NT2/D1 (cell line): ENCODE data around the gene ESRRB.

ENCODE experiments used
- DNase-seq: peaks from one replicate; pipeline ENCODE4 v3.0.0-alpha.2; 2011; ENCODE audit warnings: low read depth, low spot score
- H3K27me3 ChIP-seq: 2 replicates; pipeline ENCODE4 v1.6.0; 2011; ENCODE audit warnings: mild to moderate bottlenecking; ENCODE audit not compliant: insufficient read length, insufficient read depth
- H3K36me3 ChIP-seq: 2 replicates; pipeline ENCODE4 v1.6.1; 2011; ENCODE audit warnings: mild to moderate bottlenecking, low read length, mixed read lengths; ENCODE audit not compliant: insufficient read depth, insufficient read length
- H3K4me1 ChIP-seq: 2 replicates; pipeline ENCODE4 v1.5.1; 2011; ENCODE audit not compliant: insufficient read depth, insufficient read length
- H3K4me3 ChIP-seq: 2 replicates; pipeline ENCODE4 v1.5.1; 2011; ENCODE audit warnings: low read depth; ENCODE audit not compliant: insufficient read length
- H3K9ac ChIP-seq: 2 replicates; pipeline ENCODE4 v1.6.0; 2011; ENCODE audit warnings: low read depth; ENCODE audit not compliant: insufficient read length
- H3K9me3 ChIP-seq: 2 replicates; pipeline ENCODE4 v1.5.1; 2011; ENCODE audit warnings: mild to moderate bottlenecking, low read length; ENCODE audit not compliant: insufficient read depth
- SUZ12 ChIP-seq: IDR thresholded peaks from 2 replicates; pipeline ENCODE4 v1.6.1; 2011; ENCODE audit not compliant: insufficient read length, insufficient read depth; ENCODE audit errors: extremely low read depth
- YY1 ChIP-seq: IDR thresholded peaks from 2 replicates; pipeline ENCODE4 v1.6.1; 2011; ENCODE audit not compliant: insufficient read length, insufficient read depth
- ZNF274 ChIP-seq: IDR thresholded peaks from 2 replicates; pipeline ENCODE4 v1.6.1; 2011; ENCODE audit warnings: mild to moderate bottlenecking, low read depth, low read length

Gene ESRRB

DNA sequence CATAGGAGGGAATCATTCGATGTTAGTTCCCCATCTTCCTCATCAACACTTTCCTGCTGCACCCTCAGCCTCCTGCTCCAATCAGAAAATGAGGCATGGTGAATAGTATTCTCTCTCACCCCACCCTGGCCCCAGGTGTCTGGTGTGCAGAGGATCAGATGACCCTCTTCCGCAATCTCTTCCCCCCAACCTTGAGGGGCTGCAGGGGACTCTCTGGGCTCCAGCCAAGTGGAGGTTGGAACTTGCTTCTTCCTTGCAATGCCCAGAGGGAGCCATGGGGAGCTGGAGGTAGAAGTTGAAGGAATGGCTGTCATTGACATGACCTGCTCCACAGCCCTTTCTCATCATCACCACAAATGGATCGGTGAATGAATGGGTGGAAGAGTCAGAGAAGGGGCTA, 20.2 kb upstream of the ESRRB start:
- peaks cover 4% of the 10 kb centered on the region for H3K4me1 ChIP-seq
- H3K27me3 ChIP-seq = peaks cover 27% of the 10 kb centered on the region
- H3K9ac ChIP-seq = no peak overlapping the region
- TF ChIP-seq SUZ12 = no peak
- no peak for TF ChIP-seq YY1
- TF ChIP-seq ZNF274 = no peak
- no peaks in the 10 kb centered on the region for H3K36me3 ChIP-seq
- no peak for DNase-seq
- H3K9me3 ChIP-seq = 0 out of 2 replicates have a peak, but pooled peaks cover under 1% of the 10 kb centered on the region
- no peak overlapping the region for H3K4me3 ChIP-seq

DNA sequence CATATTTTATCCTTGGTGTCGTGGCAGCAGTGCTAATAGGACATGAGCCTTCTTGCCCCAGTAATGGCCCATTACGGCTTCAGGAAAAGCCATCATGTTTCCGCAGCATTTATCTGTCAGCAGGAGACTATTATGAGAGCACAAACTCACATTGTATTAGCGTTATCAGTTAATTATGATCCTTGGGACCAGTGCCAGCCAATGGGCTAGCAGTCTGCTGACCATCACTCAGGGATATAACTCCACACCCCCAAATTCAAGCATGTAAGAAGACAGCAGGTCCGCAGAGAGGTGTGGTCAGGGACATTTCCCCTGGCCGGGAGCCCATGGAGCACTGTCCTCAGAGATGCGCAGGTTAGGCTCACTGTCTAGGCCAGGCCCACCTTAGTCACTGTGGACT, 4.9 kb upstream of the ESRRB start:
- no peak for DNase-seq
- Histone ChIP-seq H3K4me1 (peaks cover 2% of the 10 kb centered on the region), H3K9ac (no peak overlapping the region), H3K4me3 (no peak overlapping the region), H3K9me3 (no peaks in the 10 kb centered on the region), H3K36me3 (no peaks in the 10 kb centered on the region), H3K27me3 (peaks cover 24% of the 10 kb centered on the region)
- TF ChIP-seq YY1 = no peak
- no peak for TF ChIP-seq ZNF274
- TF ChIP-seq SUZ12 = no peak

DNA sequence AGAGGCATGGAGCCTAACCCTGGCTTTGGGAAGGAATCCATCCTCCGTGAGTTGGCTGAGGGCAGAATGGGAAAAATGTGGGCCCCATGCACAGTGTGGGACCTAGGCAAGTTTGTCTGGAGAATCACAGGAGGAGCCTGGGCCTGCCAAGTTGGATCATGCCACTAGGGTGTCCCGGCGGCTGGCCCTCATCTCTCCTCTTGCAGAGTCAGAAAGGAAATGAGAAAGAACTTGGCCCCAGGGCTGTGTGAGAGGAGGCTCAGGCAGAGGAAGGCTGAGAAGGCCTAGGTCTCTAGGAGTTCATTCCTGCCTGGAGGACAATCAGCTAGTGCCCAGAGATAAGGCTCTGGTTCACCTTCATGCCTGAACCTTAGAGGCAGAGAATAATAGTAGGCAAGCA, 2.5 kb upstream of the ESRRB start:
- Histone ChIP-seq H3K4me3 (no peak overlapping the region), H3K4me1 (no peaks in the 10 kb centered on the region), H3K9ac (no peak overlapping the region), H3K9me3 (no peaks in the 10 kb centered on the region), H3K36me3 (no peaks in the 10 kb centered on the region), H3K27me3 (peaks cover 48% of the 10 kb centered on the region)
- no peak for DNase-seq
- TF ChIP-seq YY1 (no peak), SUZ12 (no peak), ZNF274 (no peak)

DNA sequence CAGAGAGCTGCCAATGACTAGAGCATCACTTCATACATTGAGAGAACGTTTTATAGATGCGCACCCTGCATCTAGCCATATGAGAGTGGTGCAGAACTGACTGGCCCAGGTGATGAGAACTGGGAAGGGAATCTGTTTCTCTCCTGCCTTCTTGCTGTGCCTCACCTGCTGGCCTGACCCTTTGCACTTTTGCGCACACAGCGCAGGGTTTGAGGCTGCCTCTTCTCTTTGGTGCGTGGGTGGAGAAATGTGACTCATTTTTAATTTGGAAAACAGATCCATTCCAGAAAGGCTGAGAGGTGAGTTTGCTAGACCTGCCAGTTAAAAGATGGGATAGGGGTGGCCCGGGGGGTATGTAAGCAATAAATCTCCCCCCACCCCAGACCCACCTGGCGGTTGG, 453 bp upstream of the ESRRB start:
- H3K9me3 ChIP-seq = no peaks in the 10 kb centered on the region
- TF ChIP-seq SUZ12 (no peak), ZNF274 (no peak), YY1 (no peak)
- no peak overlapping the region for H3K9ac ChIP-seq
- H3K4me3 ChIP-seq = no peak overlapping the region
- no peak for DNase-seq
- peaks cover 59% of the 10 kb centered on the region for H3K27me3 ChIP-seq
- no peaks in the 10 kb centered on the region for H3K36me3 ChIP-seq
- H3K4me1 ChIP-seq = no peaks in the 10 kb centered on the region

DNA sequence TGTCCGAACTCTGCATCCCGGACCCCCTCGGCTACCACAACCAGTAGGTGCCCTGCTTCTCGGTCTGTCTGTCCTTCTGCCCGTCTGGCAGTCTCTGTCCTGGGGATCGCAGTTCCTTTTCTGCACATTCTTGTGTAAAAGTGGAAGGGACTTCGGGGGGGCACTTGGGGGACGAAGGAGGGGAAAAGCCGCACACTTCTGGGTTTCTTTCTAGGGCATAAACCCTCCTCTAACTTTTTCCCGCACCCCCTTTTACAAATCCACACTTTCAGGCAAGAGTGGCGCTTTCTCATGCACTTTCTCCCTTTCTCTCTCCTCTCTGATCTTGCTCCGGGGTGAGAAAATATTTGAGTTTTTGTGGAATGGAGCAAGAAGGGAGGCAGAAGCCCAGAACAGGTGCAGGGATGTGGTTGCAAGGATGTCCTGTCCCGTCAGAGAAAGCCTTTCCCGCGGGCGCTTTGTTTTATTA, 506 bp downstream of the ESRRB start:
- Histone ChIP-seq H3K4me1 (no peaks in the 10 kb centered on the region), H3K9me3 (no peaks in the 10 kb centered on the region), H3K4me3 (peak overlapping the region; percentile 59), H3K36me3 (no peaks in the 10 kb centered on the region), H3K27me3 (peaks cover 59% of the 10 kb centered on the region), H3K9ac (peak overlapping the region; percentile 76)
- TF ChIP-seq YY1 (no peak), SUZ12 (peak; percentile 79)
- DNase-seq = no peak

DNA sequence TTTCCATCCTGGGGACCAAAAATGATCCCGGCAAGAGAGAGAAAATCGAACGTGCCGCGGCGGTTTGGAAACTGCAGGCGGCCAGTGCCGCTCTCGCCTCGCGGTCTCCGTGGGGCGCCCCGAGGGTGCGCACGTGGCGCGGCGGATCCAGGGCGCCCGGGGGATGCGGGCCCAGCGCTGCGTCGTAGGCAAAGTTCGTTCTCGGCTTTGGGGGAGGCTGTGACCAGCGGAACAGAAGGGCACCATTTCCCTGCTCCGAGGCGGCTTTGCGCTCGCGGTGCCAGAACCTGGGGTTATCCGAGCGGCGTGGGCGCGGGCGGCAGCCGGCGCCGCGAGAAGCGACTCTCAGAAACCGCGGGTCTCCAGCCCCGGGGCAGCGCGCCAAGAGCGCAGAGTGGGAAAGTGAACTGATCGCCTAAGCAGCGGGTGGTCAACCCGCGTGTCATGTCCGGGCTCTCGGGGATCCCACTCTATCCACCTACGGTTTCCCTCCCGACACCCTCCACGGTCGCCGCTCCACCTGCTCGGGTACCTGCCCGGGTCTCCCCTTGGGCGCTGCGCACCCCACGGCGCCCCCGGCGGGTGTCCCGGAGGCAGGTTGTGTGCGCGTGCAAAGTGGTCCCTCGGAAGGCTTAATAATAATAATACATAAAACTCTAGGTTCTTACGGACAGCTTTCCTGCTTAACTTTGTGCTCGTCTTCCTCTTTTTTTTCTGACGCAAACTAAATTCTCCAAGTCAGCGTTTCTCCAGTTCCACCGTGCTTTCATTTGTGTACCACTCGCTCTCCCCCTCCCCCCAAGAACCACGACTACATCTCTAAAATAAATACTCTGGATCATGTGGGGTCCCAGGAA, 1.2 kb downstream of the ESRRB start:
- Histone ChIP-seq H3K9me3 (no peaks in the 10 kb centered on the region), H3K4me1 (no peaks in the 10 kb centered on the region), H3K4me3 (peak overlapping the region; percentile 59), H3K36me3 (no peaks in the 10 kb centered on the region), H3K27me3 (peaks cover 59% of the 10 kb centered on the region), H3K9ac (peak overlapping the region; percentile 61)
- DNase-seq = no peak
- TF ChIP-seq ZNF274 = no peak
- TF ChIP-seq SUZ12 = peak; percentile 40
- no peak for TF ChIP-seq YY1

DNA sequence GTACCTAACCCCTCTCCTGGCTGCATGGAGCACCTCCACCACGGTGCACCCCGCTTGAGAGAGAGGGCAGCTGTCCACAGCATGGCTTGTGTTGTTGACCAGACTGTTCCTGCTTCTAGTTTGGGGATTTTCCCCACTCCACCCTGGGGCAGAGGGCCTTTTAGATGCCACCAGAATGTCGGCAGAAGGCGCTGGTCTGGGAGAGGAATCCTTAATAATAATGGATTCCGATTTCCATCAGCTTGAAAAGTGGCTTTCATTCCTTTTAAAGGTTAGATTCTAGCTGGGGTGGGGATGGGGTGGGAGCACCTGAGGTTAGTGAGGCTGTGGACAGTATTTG, 1.8 kb downstream of the ESRRB start:
- Histone ChIP-seq H3K4me1 (no peaks in the 10 kb centered on the region), H3K9ac (no peak overlapping the region), H3K27me3 (peaks cover 59% of the 10 kb centered on the region), H3K9me3 (no peaks in the 10 kb centered on the region), H3K36me3 (no peaks in the 10 kb centered on the region), H3K4me3 (no peak overlapping the region)
- TF ChIP-seq YY1 (no peak), ZNF274 (no peak), SUZ12 (no peak)
- no peak for DNase-seq
